Measurements from ENCODE around the gene HLA-DMA.
A peak's percentile ranks its signal among the peaks of the same experiment; 100 is the strongest.

- TF ChIP-seq SPI1 (IDR thresholded peaks at IDR 0.05; ENCODE audit: low read depth, low read length), result no peak
- TF ChIP-seq POLR2AphosphoS5 (IDR thresholded peaks at IDR 0.05; ENCODE audit: low read depth, low read length), result peak; percentile 51; the same call in 1 of the 2 replicates
- no peak; the same call in 1 of the 2 replicates for TF ChIP-seq POLR2A (IDR thresholded peaks at IDR 0.05; ENCODE audit: low read depth, low read length)
- TF ChIP-seq POU2F2 (IDR thresholded peaks at IDR 0.05; ENCODE audit: low read depth, low read length), result no peak
- no peak for TF ChIP-seq TAF1 (IDR thresholded peaks at IDR 0.05; ENCODE audit: low read depth, low read length)
- TF ChIP-seq PAX5 (IDR thresholded peaks at IDR 0.05; ENCODE audit: insufficient read depth, low read length, severe bottlenecking), result no peak
Observed at GRCh38 chr6:32932132-32932868, 20.6 kb downstream of the HLA-DMA start.
